ENCODE measurements around the gene DNMT3A. TPM values are rescaled to one million over a fixed set of nuclear protein-coding genes. Genes with fewer than 3 reads are reported as not detected.

Gene DNMT3A
- total RNA-seq, 4 donors from 2014 or later = 14.7 to 40.2 (median 18.3) TPM

DNA sequence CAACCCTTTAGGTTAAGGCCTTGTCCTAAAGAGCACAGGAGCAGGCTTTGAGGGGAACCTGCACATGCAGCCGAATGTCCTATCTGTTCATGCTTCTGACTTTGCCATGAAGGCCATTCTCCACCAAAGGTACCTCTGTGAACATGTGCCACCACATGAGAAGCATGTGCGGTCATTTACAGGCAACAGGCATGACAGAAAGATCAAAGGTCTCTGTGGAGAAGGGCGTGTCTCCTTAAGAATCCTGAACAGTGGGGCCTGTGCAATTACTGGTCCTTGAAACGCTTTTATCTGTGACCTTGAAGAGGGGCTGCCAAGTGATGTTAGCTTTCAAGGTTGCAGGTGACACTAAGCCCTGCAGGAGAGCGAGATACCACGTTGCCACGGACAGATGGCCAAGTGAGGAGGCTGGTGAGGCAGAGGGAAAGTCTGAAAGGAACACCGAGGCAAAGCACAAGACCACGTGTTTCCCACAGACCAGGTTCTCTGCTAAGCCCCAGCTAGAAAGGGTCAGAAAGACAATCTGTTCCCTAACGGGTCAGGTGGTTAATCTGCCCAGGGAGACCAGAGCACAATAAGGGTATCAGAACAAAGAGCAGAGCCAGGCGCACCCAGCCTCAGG lies 153.9 kb downstream of the DNMT3A start:
- TF ChIP-seq POLR2AphosphoS5 (IDR thresholded peaks at IDR 0.05) (no peak), POLR2A (IDR thresholded peaks at IDR 0.05) (no peak), EP300 (IDR thresholded peaks at IDR 0.05) (no peak)
- TF ChIP-seq, protein P1, sequence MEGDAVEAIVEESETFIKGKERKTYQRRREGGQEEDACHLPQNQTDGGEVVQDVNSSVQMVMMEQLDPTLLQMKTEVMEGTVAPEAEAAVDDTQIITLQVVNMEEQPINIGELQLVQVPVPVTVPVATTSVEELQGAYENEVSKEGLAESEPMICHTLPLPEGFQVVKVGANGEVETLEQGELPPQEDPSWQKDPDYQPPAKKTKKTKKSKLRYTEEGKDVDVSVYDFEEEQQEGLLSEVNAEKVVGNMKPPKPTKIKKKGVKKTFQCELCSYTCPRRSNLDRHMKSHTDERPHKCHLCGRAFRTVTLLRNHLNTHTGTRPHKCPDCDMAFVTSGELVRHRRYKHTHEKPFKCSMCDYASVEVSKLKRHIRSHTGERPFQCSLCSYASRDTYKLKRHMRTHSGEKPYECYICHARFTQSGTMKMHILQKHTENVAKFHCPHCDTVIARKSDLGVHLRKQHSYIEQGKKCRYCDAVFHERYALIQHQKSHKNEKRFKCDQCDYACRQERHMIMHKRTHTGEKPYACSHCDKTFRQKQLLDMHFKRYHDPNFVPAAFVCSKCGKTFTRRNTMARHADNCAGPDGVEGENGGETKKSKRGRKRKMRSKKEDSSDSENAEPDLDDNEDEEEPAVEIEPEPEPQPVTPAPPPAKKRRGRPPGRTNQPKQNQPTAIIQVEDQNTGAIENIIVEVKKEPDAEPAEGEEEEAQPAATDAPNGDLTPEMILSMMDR (IDR thresholded peaks at IDR 0.05) = no peak
- Histone ChIP-seq H3K27me3 (no peaks in the 10 kb centered on the region), H3K4me3 (no peak overlapping the region), H3K27ac (no peak overlapping the region), H3K4me1 (no peaks in the 10 kb centered on the region), H3K36me3 (no peaks in the 10 kb centered on the region), H3K9me3 (no peaks in the 10 kb centered on the region)
- 77 to 100% methylated on average over 1 to 7 of the region's 11 CpGs for WGBS, 2 donors (ENCODE audit: low coverage in 1 of 2)
- no peak for ATAC-seq

DNA sequence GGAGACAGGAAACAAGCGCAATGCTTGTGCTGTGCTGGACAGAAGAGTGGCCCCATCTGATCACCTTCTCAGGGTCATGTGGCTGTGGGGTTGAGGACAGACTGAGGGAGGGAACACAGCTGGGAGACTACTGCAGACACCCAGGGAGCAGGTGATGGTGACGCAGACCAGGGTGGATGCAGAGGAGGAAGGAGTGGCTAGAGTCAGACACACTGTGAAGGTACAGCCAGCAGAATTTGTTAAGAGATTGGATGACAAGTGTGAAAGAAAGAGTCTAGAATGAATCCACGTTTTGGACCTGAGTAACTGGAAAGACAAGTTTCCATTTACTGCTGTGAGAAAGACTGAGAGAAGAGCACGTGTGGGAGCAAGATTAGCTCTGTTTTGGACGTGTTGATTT lies 157.5 kb downstream of the DNMT3A start:
- Histone ChIP-seq H3K4me3 (no peak overlapping the region), H3K36me3 (no peaks in the 10 kb centered on the region), H3K27ac (no peak overlapping the region), H3K4me1 (no peaks in the 10 kb centered on the region), H3K9me3 (peaks cover 0 to 11% (median 0%) of the 10 kb centered on the region in 3 donors), H3K27me3 (peaks cover 2% of the 10 kb centered on the region)
- no peak for TF ChIP-seq EP300 (IDR thresholded peaks at IDR 0.05)
- TF ChIP-seq POLR2AphosphoS5 (IDR thresholded peaks at IDR 0.05) = no peak
- no peak for TF ChIP-seq POLR2A (IDR thresholded peaks at IDR 0.05)
- TF ChIP-seq, protein P1 (IDR thresholded peaks at IDR 0.05) = no peak
- ATAC-seq = no peak
- 41 to 54% methylated on average over 4 to 5 of the region's 5 CpGs for WGBS, 2 donors (ENCODE audit: low coverage in 1 of 2)

GRCh38 chr2:25178976-25179375 lies 162.7 kb downstream of the DNMT3A start:
- ATAC-seq = no peak
- TF ChIP-seq POLR2AphosphoS5 (IDR thresholded peaks at IDR 0.05) (no peak), POLR2A (IDR thresholded peaks at IDR 0.05) (no peak), EP300 (IDR thresholded peaks at IDR 0.05) (no peak)
- TF ChIP-seq, protein P1 (IDR thresholded peaks at IDR 0.05) = no peak
- H3K27me3 ChIP-seq = peaks cover 35% of the 10 kb centered on the region
- H3K36me3 ChIP-seq = no peaks in the 10 kb centered on the region
- no peaks in the 10 kb centered on the region for H3K4me1 ChIP-seq
- peaks cover 0 to 11% (median 0%) of the 10 kb centered on the region in 3 donors for H3K9me3 ChIP-seq
- H3K4me3 ChIP-seq = no peak overlapping the region
- H3K27ac ChIP-seq = no peak overlapping the region
- WGBS, 2 donors (ENCODE audit: low coverage in 1 of 2) = 100% methylated on average over 1 of the region's 10 CpGs; no CpG with 5 or more reads in 1 of the 2 donors

Small RNA genes lying within 50 kb of the gene (small RNA-seq; reads per million reads assigned to genes)
- 1.6 to 7.9 (median 3.5) reads per million in 4 donors for gene MIR1301

Other genes starting within 250 kb of the DNMT3A start
- gene POMC, start 173.3 kb downstream of the DNMT3A start, total RNA-seq = 10 to 100 TPM in 1 of 4 donors, 1 to 10 TPM in 3; 2.5 to 24.4 (median 5.4) TPM